GM12872 (cell line): ENCODE measurements around the gene DIP2B.

Experiments used
- TF ChIP-seq, protein P1 (sequence below): IDR thresholded peaks from 3 replicates; pipeline ENCODE4 v1.5.1; 2011; ENCODE audit warnings: low read depth, mild to moderate bottlenecking, low read length, moderate library complexity; ENCODE audit not compliant: insufficient read depth

Gene DIP2B

DNA sequence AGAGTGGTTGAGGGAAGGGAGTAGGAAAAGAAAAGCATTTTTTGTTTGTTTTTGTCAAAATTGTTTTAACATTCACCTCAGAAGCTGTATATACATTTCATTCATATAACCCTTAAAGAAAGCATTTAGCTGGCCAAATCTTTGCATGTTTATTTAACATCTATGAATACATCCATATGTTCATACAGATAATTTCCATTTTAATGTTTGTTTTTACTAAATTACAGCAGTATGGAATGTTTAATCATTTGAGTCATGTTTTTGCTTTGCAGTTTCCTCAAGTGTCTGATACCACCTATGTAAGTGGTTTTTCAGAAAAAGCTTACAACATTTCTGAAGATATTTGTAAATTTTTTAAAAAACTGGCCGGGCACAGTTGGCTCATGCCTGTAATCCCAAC is 174.8 kb downstream of the DIP2B start:
- TF ChIP-seq, protein P1, sequence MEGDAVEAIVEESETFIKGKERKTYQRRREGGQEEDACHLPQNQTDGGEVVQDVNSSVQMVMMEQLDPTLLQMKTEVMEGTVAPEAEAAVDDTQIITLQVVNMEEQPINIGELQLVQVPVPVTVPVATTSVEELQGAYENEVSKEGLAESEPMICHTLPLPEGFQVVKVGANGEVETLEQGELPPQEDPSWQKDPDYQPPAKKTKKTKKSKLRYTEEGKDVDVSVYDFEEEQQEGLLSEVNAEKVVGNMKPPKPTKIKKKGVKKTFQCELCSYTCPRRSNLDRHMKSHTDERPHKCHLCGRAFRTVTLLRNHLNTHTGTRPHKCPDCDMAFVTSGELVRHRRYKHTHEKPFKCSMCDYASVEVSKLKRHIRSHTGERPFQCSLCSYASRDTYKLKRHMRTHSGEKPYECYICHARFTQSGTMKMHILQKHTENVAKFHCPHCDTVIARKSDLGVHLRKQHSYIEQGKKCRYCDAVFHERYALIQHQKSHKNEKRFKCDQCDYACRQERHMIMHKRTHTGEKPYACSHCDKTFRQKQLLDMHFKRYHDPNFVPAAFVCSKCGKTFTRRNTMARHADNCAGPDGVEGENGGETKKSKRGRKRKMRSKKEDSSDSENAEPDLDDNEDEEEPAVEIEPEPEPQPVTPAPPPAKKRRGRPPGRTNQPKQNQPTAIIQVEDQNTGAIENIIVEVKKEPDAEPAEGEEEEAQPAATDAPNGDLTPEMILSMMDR = no peak

DNA sequence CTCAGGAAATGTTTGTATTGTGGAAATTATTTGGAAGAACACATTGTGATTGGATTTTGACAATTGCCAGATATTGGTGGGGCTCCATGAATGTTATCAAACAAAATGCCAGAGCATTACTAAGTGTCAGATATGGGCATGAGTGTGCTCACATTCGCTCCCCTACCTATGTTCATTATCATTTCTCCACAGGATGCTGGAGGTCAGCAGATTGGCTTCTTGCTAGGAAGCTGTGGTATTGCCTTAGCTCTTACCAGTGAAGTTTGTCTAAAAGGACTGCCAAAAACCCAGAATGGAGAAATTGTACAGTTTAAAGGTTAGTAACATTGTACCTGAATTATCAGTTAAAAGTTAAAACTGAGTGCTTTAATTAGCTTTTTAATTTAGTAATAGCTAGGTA is 180.9 kb downstream of the DIP2B start:
- TF ChIP-seq, protein P1 = no peak

DNA sequence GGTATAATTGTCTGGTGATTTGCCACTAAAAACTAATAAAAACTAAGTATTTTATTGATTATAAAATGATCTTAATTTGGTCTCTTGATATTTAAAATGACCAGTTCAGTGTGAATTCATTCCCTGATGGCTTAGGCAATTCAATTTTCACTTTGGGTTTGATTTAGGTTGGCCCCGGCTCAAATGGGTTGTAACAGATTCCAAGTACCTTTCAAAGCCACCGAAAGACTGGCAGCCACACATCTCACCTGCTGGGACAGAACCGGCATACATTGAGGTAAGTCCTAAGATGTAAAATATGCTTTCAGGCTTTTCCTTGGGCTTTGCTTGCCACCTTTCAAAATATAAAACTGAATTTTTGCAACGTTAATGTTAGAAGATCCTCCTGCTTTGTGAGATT is 181.6 kb downstream of the DIP2B start:
- TF ChIP-seq, protein P1 = no peak

GRCh38 chr12:50686976-50687375 is 182.2 kb downstream of the DIP2B start:
- TF ChIP-seq, protein P1 = no peak

DNA sequence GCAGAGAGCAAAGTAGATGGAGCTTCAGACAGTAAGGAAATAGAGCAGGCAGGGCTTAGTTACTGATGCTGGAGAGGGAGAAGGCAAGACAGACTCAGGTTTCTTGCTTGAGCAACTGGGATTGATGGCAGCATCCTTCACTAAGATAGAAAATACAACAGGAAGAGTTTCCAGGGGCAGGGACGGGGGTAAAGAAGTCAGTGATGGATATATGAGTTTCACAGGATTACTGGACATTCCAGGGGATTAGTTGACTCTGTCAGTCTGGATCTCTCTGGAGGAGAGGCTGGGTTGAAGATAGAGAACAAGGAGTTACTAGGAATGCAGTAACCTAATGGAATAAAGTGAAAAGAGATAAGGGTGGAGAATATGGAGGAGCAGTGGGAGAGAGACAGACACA is 184.7 kb downstream of the DIP2B start:
- TF ChIP-seq, protein P1 = no peak

DNA sequence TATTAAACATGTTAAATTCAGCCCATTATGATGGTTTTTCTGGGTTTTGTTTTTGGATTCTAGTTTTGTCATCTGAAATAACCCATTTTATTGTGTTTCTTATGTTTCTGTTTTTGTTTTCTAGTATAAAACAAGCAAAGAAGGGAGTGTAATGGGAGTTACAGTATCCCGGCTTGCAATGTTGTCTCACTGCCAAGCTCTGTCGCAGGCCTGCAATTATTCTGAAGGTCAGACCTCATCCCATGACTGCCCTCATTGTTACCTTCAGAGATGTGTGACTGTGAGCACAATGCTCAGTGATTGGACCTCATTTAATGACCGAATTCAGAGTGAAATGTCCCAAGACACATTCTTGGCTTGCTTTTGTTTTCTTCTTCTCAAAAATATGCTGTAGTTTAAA is 186.1 kb downstream of the DIP2B start:
- TF ChIP-seq, protein P1 = no peak

DNA sequence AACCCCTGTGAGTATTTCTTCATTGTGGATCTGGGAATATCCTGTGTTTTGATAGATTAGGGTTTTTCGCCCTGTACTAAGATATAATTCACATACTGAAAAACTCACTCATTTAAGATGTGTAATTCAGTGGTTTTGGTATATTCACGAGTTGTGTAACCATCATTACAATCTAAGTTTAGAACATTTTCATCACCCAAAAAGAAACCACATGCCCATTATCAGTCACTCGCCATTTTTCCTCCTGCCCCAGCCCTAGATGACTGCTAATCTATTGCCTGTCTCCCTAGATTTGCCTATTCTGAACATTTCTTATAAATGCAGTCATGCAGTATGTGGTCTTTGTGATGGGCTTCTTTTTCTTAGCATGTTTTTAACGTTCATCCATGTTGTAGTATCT is 191.2 kb downstream of the DIP2B start:
- TF ChIP-seq, protein P1 = no peak

DNA sequence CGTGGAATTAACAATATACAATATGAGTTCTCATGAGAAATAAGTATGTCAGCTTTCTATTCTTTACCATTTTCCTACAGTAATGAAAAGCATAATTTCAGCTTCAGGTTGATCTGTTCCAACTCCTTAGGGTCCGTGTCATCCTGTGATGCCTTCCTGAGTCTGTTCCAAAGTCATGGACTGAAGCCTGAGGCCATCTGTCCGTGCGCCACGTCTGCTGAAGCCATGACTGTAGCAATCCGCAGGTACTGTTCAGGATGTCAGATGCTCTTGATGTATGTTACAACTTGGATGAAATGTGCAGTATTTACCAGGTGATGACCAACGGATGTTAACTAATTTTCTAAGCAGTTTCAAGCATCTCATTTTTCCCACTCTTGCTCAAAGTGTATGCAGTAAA is 192.1 kb downstream of the DIP2B start:
- TF ChIP-seq, protein P1 = no peak
